ENCODE measurements around the gene NAPSA. TPM values are rescaled to one million over a fixed set of nuclear protein-coding genes. Genes with fewer than 3 reads are reported as not detected.
A peak's percentile ranks its signal among the peaks of the same experiment; 100 is the strongest.

NAPSA gene
- total and polyA plus RNA-seq, 2 of the 8 experiments (the other 6 are each of a cell fraction or from before 2014, with no cell fraction given), result 0.71 to 0.73 TPM

DNA sequence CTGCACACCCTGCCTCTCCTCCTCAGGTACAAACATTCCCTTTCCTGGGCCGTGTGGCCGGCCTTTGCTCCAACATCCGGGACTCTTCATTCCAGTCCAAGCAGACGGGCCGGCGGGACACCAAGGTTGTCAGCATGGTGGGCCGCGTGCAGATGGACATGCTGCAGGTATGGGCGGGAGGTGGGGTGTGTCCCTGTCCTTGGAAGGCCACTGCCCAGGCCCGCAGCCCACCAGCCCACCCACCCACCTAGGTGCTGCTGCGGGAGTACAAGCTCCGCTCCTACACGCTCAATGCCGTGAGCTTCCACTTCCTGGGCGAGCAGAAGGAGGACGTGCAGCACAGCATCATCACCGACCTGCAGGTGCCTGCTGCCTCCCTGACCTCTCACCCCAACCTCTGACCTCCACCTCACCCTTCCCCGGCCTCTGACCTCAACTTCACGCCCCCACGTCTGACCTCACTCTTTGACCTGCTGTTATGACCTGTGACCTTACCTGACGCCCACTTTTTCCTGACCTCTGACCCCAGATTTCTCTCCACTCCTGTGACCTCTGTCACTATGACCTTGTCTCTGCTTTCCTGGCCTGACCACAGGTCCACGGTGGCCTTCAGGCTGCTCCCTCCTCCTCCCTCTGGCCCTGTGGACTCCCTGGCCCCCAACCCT is 40.8 kb upstream of the NAPSA start:
- Histone ChIP-seq H3K4me2 (ENCODE audit: insufficient read depth in 1 of 2, low read depth in 2 of 2, low read length in 2 of 2) (no peak overlapping the region), H3K4me1 (replicated peaks in 1 of 4; ENCODE audit: control insufficient read depth in 3 of 4, insufficient read depth in 4 of 4, low read length in 3 of 4) (no peaks in the 10 kb centered on the region), H3K27ac (ENCODE audit: low read depth, low read length) (no peak overlapping the region), H3K4me3 (ENCODE audit: extremely low read depth in 1 of 4, insufficient read depth in 2 of 4, low read depth in 3 of 4, low read length in 4 of 4) (no peak overlapping the region), H3K56ac (replicated peaks; ENCODE audit: insufficient read length, low read depth, low read length) (no peak overlapping the region), H2BK12ac (ENCODE audit: low read depth, low read length) (no peak overlapping the region), H4K91ac (replicated peaks; ENCODE audit: insufficient read length, low read length) (no peak overlapping the region), H3K4ac (replicated peaks; ENCODE audit: insufficient read length, low read depth, low read length) (no peak overlapping the region), H3K9ac (replicated peaks in 1 of 4; ENCODE audit: extremely low read depth in 1 of 4, low read depth in 3 of 4, low read length in 3 of 4) (no peak overlapping the region), H3K23ac (ENCODE audit: insufficient read length) (no peak overlapping the region), H3K79me1 (ENCODE audit: low read depth, low read length) (no peaks in the 10 kb centered on the region), H2BK20ac (ENCODE audit: low read length) (no peak overlapping the region), H2AK5ac (ENCODE audit: low read depth, low read length) (no peak overlapping the region), H2BK5ac (ENCODE audit: low read depth, low read length) (0 out of 2 replicates have a peak overlapping the region, but pooled peaks have one; percentile 16), H3K14ac (ENCODE audit: insufficient read length) (no peak overlapping the region), H2AFZ (ENCODE audit: low read length) (no peak overlapping the region), H3K79me2 (ENCODE audit: control insufficient read depth in 1 of 2, insufficient read depth in 2 of 2, low read length in 2 of 2) (no peaks in the 10 kb centered on the region), H3K23me2 (ENCODE audit: low read depth, low read length) (no peaks in the 10 kb centered on the region), H2BK120ac (replicated peaks; ENCODE audit: low read depth, low read length) (no peak overlapping the region), H3K36me3 (ENCODE audit: control insufficient read depth in 2 of 4, insufficient read depth in 4 of 4, low read length in 3 of 4) (peaks cover 20 to 59% (median 38%) of the 10 kb centered on the region in 4 experiments), H3K27me3 (replicated peaks in 1 of 4; ENCODE audit: control insufficient read depth in 3 of 4, extremely low read depth in 1 of 4, insufficient read depth in 3 of 4, low read length in 3 of 4) (no peaks in the 10 kb centered on the region), H3K18ac (ENCODE audit: extremely low read depth, low read length) (no peak overlapping the region), H4K20me1 (replicated peaks in 1 of 2; ENCODE audit: control insufficient read depth in 1 of 2, insufficient read depth in 2 of 2, low read length in 2 of 2) (peaks cover 1 to 6% of the 10 kb centered on the region in 2 experiments), H3K9me3 (ENCODE audit: insufficient read depth in 2 of 2, low read depth in 1 of 2, low read length in 1 of 2) (no peaks in the 10 kb centered on the region), H4K5ac (ENCODE audit: insufficient read length, low read depth, low read length) (no peak overlapping the region), H4K8ac (ENCODE audit: extremely low read depth, insufficient read depth, low read length) (no peak overlapping the region), H2BK15ac (ENCODE audit: low read length) (no peak overlapping the region)
- POLR2A ChIA-PET (ENCODE audit: partially characterized antibody), result interaction anchor here (1.0 to 2.3 kb wide), 2 partner anchors 9 to 38 kb away, joined by 3 to 5 read pairs; no protein-coding TSS in a partner anchor
- FAIRE-seq (no peak), DNase-seq (ENCODE audit: low read depth in 1 of 2, low spot score in 2 of 2) (no peak)
- 94% methylated on average over 19 of the region's 22 CpGs; no CpG with 5 or more reads in 1 of the 2 experiments for WGBS, 2 experiments (ENCODE audit: extremely low coverage in 1 of 2, insufficient coverage in 1 of 2, insufficient read length in 1 of 2, insufficient replicate concordance in 2 of 2, low coverage in 1 of 2, low lambda C conversion rate in 2 of 2, missing lambda C conversion rate in 1 of 2)
- CTCF ChIA-PET (ENCODE audit: partially characterized antibody), result interaction anchor here (0.6 to 1.5 kb wide), 3 partner anchors 8 to 132 kb away, joined by 3 to 8 read pairs (median 3); no protein-coding TSS in a partner anchor
- TF ChIP-seq ATF2 (IDR thresholded peaks at IDR 0.05; ENCODE audit: low read length) (no peak), TAF7 (optimal IDR thresholded peaks at IDR 0.05; ENCODE audit: borderline replicate concordance, low read depth, low read length) (no peak), SAP30 (IDR thresholded peaks at IDR 0.05; ENCODE audit: insufficient read depth, insufficient replicate concordance, low read length) (no peak), SIN3A (conservative IDR thresholded peaks at IDR 0.05 in 1 of 2, IDR thresholded peaks at IDR 0.05 in 1 of 2; ENCODE audit: low read depth in 1 of 2, low read length in 2 of 2) (no peak), HDAC2 (IDR thresholded peaks at IDR 0.05; ENCODE audit: borderline replicate concordance in 1 of 2, low read depth in 2 of 2, low read length in 2 of 2) (no peak), CTBP2 (IDR thresholded peaks at IDR 0.05; ENCODE audit: borderline replicate concordance, insufficient read depth, insufficient read length, low read length) (no peak), EP300 (IDR thresholded peaks at IDR 0.05; ENCODE audit: borderline replicate concordance in 1 of 2, low read depth in 2 of 2, low read length in 2 of 2) (no peak), CHD1 (IDR thresholded peaks at IDR 0.05; ENCODE audit: low read depth, low read length) (no peak)

All from H1 (cell line).